Neural cell (in vitro differentiated cells): ENCODE results near the gene CPXM2. TPM values are rescaled to one million over a fixed set of nuclear protein-coding genes. Genes with fewer than 3 reads are reported as not detected.

Source experiments
- H2AFZ ChIP-seq: fragments of 200-600, 300-800 bp; sonication (generic), shearing (Covaris generic); 2 replicates; pipeline ENCODE4 v1.6.0; 2014; ENCODE audit warnings: low read depth, mild to moderate bottlenecking, antibody characterized with exemption, low read length, moderate library complexity
- H3F3A ChIP-seq: fragments of 200-600 bp; shearing (Covaris generic); 2 replicates; pipeline ENCODE4 v1.6.1; 2016; ENCODE audit warnings: mild to moderate bottlenecking, moderate library complexity, mixed read lengths, antibody characterized with exemption, low read length; ENCODE audit not compliant: insufficient read depth, poor library complexity, severe bottlenecking
- H3K27ac ChIP-seq: fragments of 200-600, 300-800 bp; sonication (generic), shearing (Covaris generic); 2 replicates; pipeline ENCODE4 v1.5.1; 2014; ENCODE audit warnings: mild to moderate bottlenecking, low read length, moderate library complexity
- H3K27me3 ChIP-seq: fragments of 300-800, 200-600 bp; sonication (generic), shearing (Covaris generic); 2 replicates; pipeline ENCODE4 v1.6.0; 2014; ENCODE audit warnings: mild to moderate bottlenecking, low read depth, low read length, moderate library complexity; ENCODE audit not compliant: insufficient read depth
- H3K36me3 ChIP-seq: fragments of 300-800, 200-600 bp; sonication (generic), shearing (Covaris generic); 2 replicates; pipeline ENCODE4 v1.5.1; 2014; ENCODE audit warnings: mild to moderate bottlenecking, antibody characterized with exemption, low read length, moderate library complexity; ENCODE audit not compliant: insufficient read depth
- H3K4me2 ChIP-seq: fragments of 300-800, 200-600 bp; sonication (generic), shearing (Covaris generic); 2 replicates; pipeline ENCODE4 v1.6.0; 2014; ENCODE audit warnings: mild to moderate bottlenecking, low read length
- H3K4me3 ChIP-seq: fragments of 300-800, 200-600 bp; sonication (generic), shearing (Covaris generic); 2 replicates; pipeline ENCODE4 v1.5.1; 2014; ENCODE audit warnings: mild to moderate bottlenecking, low read length, moderate library complexity
- H3K79me2 ChIP-seq: fragments of 200-600 bp; shearing (Covaris generic); replicated peaks from 2 replicates; pipeline ENCODE4 v1.6.0; 2014; ENCODE audit warnings: mild to moderate bottlenecking, low read length, moderate library complexity; ENCODE audit not compliant: insufficient read depth
- H3K9ac ChIP-seq: fragments of 300-800, 200-600 bp; sonication (generic), shearing (Covaris generic); 2 replicates; pipeline ENCODE4 v1.6.1; 2016; ENCODE audit warnings: mild to moderate bottlenecking, low read length, mixed read lengths
- H3K9me2 ChIP-seq: fragments of 200-600 bp; shearing (Covaris generic); 2 replicates; pipeline ENCODE4 v1.6.1; 2016; ENCODE audit warnings: mild to moderate bottlenecking, low read length, mixed read lengths; ENCODE audit not compliant: insufficient read depth
- H3K9me3 ChIP-seq: fragments of 200-600, 300-800 bp; sonication (generic), shearing (Covaris generic); 2 replicates; pipeline ENCODE4 v1.6.1; 2016; ENCODE audit warnings: mild to moderate bottlenecking, mixed run types, low read length, moderate library complexity, mixed read lengths
- H4K20me1 ChIP-seq: fragments of 200-600 bp; shearing (Covaris generic); 2 replicates; pipeline ENCODE4 v1.6.1; 2016; ENCODE audit warnings: mild to moderate bottlenecking, mixed run types; ENCODE audit not compliant: insufficient read depth
- CTCF ChIP-seq: fragments of 450-650 bp; IDR thresholded peaks from 2 replicates; pipeline ENCODE4 v1.5.1; 2014; ENCODE audit warnings: antibody characterized with exemption, mild to moderate bottlenecking, moderate library complexity; ENCODE audit not compliant: poor library complexity, severe bottlenecking
- EP300 ChIP-seq: fragments of 450-650 bp; conservative IDR thresholded peaks from 2 replicates; pipeline ENCODE4 v1.6.1; 2014; ENCODE audit warnings: antibody characterized with exemption, mild to moderate bottlenecking, moderate library complexity; ENCODE audit not compliant: poor library complexity, severe bottlenecking
- EZH2 ChIP-seq: fragments of 200-600, 300-800 bp; shearing (Covaris generic), sonication (generic); IDR thresholded peaks from 2 replicates; pipeline ENCODE4 v1.6.1; 2014; ENCODE audit warnings: antibody characterized with exemption, low read length, borderline replicate concordance, mild to moderate bottlenecking; ENCODE audit not compliant: insufficient read depth, poor library complexity, severe bottlenecking
- MXI1 ChIP-seq: fragments of 450-650 bp; conservative IDR thresholded peaks from 2 replicates; pipeline ENCODE4 v1.6.1; 2014; ENCODE audit warnings: antibody characterized with exemption, mild to moderate bottlenecking; ENCODE audit not compliant: poor library complexity, severe bottlenecking
- POLR2AphosphoS5 ChIP-seq: IDR thresholded peaks from 2 replicates; pipeline ENCODE4 v1.6.1; 2012
- RAD21 ChIP-seq: fragments of 450-650 bp; conservative IDR thresholded peaks from 2 replicates; pipeline ENCODE4 v1.6.1; 2014; ENCODE audit warnings: antibody characterized with exemption, mild to moderate bottlenecking, moderate library complexity
- SMC3 ChIP-seq: fragments of 450-650 bp; conservative IDR thresholded peaks from 2 replicates; pipeline ENCODE4 v1.6.1; 2014; ENCODE audit warnings: antibody characterized with exemption, mild to moderate bottlenecking, moderate library complexity; ENCODE audit not compliant: poor library complexity
- TAF1 ChIP-seq: IDR thresholded peaks from 2 replicates; pipeline ENCODE4 v1.6.1; 2012; ENCODE audit warnings: low read depth
- polyA plus RNA-seq: library from polyadenylated mRNA; depleted of rRNA; stranded (reverse); fragments of >200 nt; gene quantifications from 2 replicates; pipeline ENCODE4 v1.2.3, GENCODE V29; 2014
- TF ChIP-seq, protein P1 (sequence below): IDR thresholded peaks from 2 replicates; pipeline ENCODE4 v1.6.1; 2012; ENCODE audit warnings: borderline replicate concordance

CPXM2 gene
- polyA plus RNA-seq, 1 donor from 2014 or later, result not detected

DNA sequence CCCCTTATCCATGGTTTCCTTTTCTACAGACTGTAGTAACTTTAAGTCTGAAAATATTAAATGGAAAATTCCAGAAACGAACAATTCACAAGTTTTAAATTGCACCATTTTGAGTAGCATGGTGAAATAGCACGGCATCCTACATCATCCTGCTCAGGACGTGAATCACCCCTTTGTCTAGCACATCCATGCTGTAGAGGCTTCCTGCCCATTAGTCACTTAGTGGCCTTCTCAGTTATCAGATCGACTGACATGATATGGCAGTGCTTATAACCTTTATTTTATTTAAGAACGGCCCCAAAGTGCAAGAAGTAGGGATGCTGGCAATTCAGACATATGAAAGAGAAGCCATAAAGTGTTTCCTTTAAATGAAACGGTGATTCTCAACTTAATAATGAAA lies 82.7 kb downstream of the CPXM2 start:
- no peaks in the 10 kb centered on the region for H3K36me3 ChIP-seq
- H3K9ac ChIP-seq, result no peak overlapping the region
- no peaks in the 10 kb centered on the region for H3K9me2 ChIP-seq
- no peak overlapping the region for H3K4me3 ChIP-seq
- H4K20me1 ChIP-seq, result no peaks in the 10 kb centered on the region
- H3K9me3 ChIP-seq, result no peaks in the 10 kb centered on the region
- H3K4me2 ChIP-seq, result no peak overlapping the region
- H3K27ac ChIP-seq, result no peak overlapping the region
- no peak overlapping the region for H2AFZ ChIP-seq
- no peaks in the 10 kb centered on the region for H3K79me2 ChIP-seq
- no peaks in the 10 kb centered on the region for H3F3A ChIP-seq
- H3K27me3 ChIP-seq, result no peaks in the 10 kb centered on the region
- TF ChIP-seq EP300, result no peak
- no peak for TF ChIP-seq TAF1
- TF ChIP-seq CTCF, result no peak
- TF ChIP-seq MXI1, result no peak
- TF ChIP-seq, protein P1, sequence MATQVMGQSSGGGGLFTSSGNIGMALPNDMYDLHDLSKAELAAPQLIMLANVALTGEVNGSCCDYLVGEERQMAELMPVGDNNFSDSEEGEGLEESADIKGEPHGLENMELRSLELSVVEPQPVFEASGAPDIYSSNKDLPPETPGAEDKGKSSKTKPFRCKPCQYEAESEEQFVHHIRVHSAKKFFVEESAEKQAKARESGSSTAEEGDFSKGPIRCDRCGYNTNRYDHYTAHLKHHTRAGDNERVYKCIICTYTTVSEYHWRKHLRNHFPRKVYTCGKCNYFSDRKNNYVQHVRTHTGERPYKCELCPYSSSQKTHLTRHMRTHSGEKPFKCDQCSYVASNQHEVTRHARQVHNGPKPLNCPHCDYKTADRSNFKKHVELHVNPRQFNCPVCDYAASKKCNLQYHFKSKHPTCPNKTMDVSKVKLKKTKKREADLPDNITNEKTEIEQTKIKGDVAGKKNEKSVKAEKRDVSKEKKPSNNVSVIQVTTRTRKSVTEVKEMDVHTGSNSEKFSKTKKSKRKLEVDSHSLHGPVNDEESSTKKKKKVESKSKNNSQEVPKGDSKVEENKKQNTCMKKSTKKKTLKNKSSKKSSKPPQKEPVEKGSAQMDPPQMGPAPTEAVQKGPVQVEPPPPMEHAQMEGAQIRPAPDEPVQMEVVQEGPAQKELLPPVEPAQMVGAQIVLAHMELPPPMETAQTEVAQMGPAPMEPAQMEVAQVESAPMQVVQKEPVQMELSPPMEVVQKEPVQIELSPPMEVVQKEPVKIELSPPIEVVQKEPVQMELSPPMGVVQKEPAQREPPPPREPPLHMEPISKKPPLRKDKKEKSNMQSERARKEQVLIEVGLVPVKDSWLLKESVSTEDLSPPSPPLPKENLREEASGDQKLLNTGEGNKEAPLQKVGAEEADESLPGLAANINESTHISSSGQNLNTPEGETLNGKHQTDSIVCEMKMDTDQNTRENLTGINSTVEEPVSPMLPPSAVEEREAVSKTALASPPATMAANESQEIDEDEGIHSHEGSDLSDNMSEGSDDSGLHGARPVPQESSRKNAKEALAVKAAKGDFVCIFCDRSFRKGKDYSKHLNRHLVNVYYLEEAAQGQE, result no peak
- TF ChIP-seq RAD21, result no peak
- no peak for TF ChIP-seq EZH2
- no peak for TF ChIP-seq POLR2AphosphoS5
- no peak for TF ChIP-seq SMC3

DNA sequence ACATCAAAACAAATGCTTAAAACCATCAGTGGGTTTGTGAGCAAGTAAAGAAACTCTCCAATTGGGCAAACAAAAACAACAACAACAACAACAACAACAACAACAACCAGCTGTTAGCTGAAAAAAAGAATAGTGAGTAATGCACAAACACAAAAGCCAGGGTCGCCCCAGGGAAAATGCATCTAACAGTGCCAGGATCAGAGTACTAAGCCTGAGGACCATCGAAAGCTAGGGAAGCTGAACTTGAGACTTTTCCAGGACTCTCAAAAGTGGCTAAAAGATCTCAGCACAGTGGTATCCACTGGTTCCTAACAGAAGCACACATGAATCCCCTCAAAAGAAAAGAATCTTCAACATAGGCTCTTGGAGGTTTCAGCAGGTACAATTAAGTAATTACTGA lies 83.3 kb downstream of the CPXM2 start:
- no peak overlapping the region for H2AFZ ChIP-seq
- H3K4me2 ChIP-seq, result no peak overlapping the region
- no peaks in the 10 kb centered on the region for H3K9me2 ChIP-seq
- H3K9me3 ChIP-seq, result no peaks in the 10 kb centered on the region
- no peaks in the 10 kb centered on the region for H3K36me3 ChIP-seq
- no peaks in the 10 kb centered on the region for H3F3A ChIP-seq
- H4K20me1 ChIP-seq, result no peaks in the 10 kb centered on the region
- H3K27ac ChIP-seq, result no peak overlapping the region
- H3K9ac ChIP-seq, result no peak overlapping the region
- no peaks in the 10 kb centered on the region for H3K27me3 ChIP-seq
- H3K79me2 ChIP-seq, result no peaks in the 10 kb centered on the region
- TF ChIP-seq RAD21, result no peak
- TF ChIP-seq SMC3, result no peak
- no peak for TF ChIP-seq EP300
- no peak for TF ChIP-seq EZH2
- TF ChIP-seq MXI1, result no peak
- H3K4me3 ChIP-seq, result no peak overlapping the region
